Measurements from ENCODE around the gene SLC39A12. TPM values are rescaled to one million over a fixed set of nuclear protein-coding genes. Genes with fewer than 3 reads are reported as not detected.

The SLC39A12 gene
- total RNA-seq = not detected in 2 replicates

DNA sequence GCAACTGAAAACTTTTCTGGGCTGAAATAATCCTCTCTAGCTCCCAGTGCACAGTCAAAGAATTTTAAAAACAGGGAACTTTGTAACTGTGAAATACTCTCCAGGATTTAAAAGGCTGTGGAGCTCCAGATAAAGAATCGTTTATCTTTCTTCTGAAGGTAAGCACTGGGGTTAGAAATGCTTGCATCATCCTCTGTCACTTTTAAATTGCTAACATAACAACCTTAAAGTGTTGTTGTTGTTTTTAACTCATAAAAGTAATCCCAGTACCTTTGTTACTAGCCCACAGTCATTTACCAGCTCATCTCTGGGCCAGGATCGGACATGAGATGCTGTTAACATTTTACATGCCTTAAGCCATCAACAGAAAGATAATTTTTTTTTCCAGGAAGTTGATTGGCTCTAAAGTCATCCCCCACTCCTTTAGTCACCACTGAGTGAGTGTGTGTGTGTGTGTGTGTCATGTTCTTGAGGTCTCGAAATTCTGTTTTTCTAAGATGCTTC, at the start of gene SLC39A12:
TSS of gene SLC39A12 (plus strand) at position 51 of the 504 bp plus-strand sequence. CDS start 1,359 bp downstream, outside the sequence.

Other genes with a start within 250 kb of the SLC39A12 start
- gene TMEM236, start 199.7 kb upstream of the SLC39A12 start, total RNA-seq = 0.07 TPM in 1 of 2 replicates, not detected in the other
- gene MRC1, start 142.6 kb upstream of the SLC39A12 start, total RNA-seq = not detected in 2 replicates
- gene CACNB2, start 188.5 kb downstream of the SLC39A12 start, total RNA-seq = not detected in 2 replicates